Right atrium auricular region (tissue), 2 donors: ENCODE results near the gene CUBN. TPM values are rescaled to one million over a fixed set of nuclear protein-coding genes. Genes with fewer than 3 reads are reported as not detected.

Experiments
- DNase-seq: peaks from one replicate; pipeline ENCODE4 v3.0.0-alpha.2; 2019; ENCODE audit warnings: low spot score
- H3K27ac ChIP-seq, 2 donors: fragments of 200-600 bp; sonication (generic); 1 replicate in 1 of 2; 2 replicates in 1 of 2; pipeline ENCODE4 v1.5.1; 2016 to 2019
- H3K27me3 ChIP-seq, 2 donors: fragments of 200-600 bp; sonication (generic); one replicate each; pipeline versions ENCODE4 v1.5.1 to v1.6.0; 2017 to 2019
- H3K36me3 ChIP-seq: fragments of 200-600 bp; sonication (generic); one replicate; pipeline ENCODE4 v1.5.1; 2016
- H3K4me1 ChIP-seq, 2 donors: fragments of 200-600 bp; sonication (generic); one replicate each; pipeline versions ENCODE4 v1.5.1 to v1.6.0; 2017 to 2019
- H3K4me3 ChIP-seq, 2 donors: fragments of 200-600 bp; sonication (generic); 1 replicate in 1 of 2; 2 replicates in 1 of 2; pipeline ENCODE4 v1.5.1; 2017 to 2019; ENCODE audit warnings: mild to moderate bottlenecking in 1 of 2, moderate library complexity in 1 of 2
- H3K9me3 ChIP-seq, 2 donors: fragments of 200-600 bp; sonication (generic); one replicate each; pipeline ENCODE4 v1.5.1; 2019
- CTCF ChIP-seq, 2 donors: fragments of 200-600 bp; sonication (generic); IDR thresholded peaks; one replicate each; pipeline ENCODE4 v1.5.1; 2019; ENCODE audit warnings: antibody characterized with exemption in 2 of 2
- total RNA-seq, 2 donors: library from RNA; depleted of rRNA; stranded (reverse); fragments of >200 nt; gene quantifications; one replicate each; pipeline ENCODE4 v1.1.0, GENCODE V29; 2016

The CUBN gene
- total RNA-seq, 2 donors from 2014 or later: 0.15 to 0.94 TPM

- no peak overlapping the region for H3K4me3 ChIP-seq
- no peaks in the 10 kb centered on the region for H3K36me3 ChIP-seq
- H3K27ac ChIP-seq: peak overlapping the region in 1 of 2 donors; percentile 75
- no peaks in the 10 kb centered on the region for H3K9me3 ChIP-seq
- H3K4me1 ChIP-seq: peaks cover 0 to 56% of the 10 kb centered on the region in 2 donors
- DNase-seq: no peak
- no peak for TF ChIP-seq CTCF (IDR thresholded peaks at IDR 0.05)
- H3K27me3 ChIP-seq: no peaks in the 10 kb centered on the region
Measured at GRCh38 chr10:17026686-17027485, 102.7 kb downstream of the CUBN start.

- H3K27me3 ChIP-seq: no peaks in the 10 kb centered on the region
- peak overlapping the region; percentile 62 to 75 for H3K27ac ChIP-seq
- peak; percentile 89 for DNase-seq
- H3K36me3 ChIP-seq: no peaks in the 10 kb centered on the region
- H3K4me3 ChIP-seq: no peak overlapping the region
- TF ChIP-seq CTCF (IDR thresholded peaks at IDR 0.05): no peak
- H3K4me1 ChIP-seq: peaks cover 0 to 53% of the 10 kb centered on the region in 2 donors
- H3K9me3 ChIP-seq: no peaks in the 10 kb centered on the region
Measured at GRCh38 chr10:17025444-17026295, 103.9 kb downstream of the CUBN start.

GRCh38 chr10:17024461-17024860 is 105.2 kb downstream of the CUBN start:
- no peaks in the 10 kb centered on the region for H3K27me3 ChIP-seq
- H3K36me3 ChIP-seq: no peaks in the 10 kb centered on the region
- H3K9me3 ChIP-seq: no peaks in the 10 kb centered on the region
- no peak for DNase-seq
- TF ChIP-seq CTCF (IDR thresholded peaks at IDR 0.05): no peak
- H3K4me1 ChIP-seq: peaks cover 0 to 45% of the 10 kb centered on the region in 2 donors
- H3K4me3 ChIP-seq: no peak overlapping the region
- H3K27ac ChIP-seq: peak overlapping the region; percentile 30 to 75

- DNase-seq: peak; percentile 87
- no peak for TF ChIP-seq CTCF (IDR thresholded peaks at IDR 0.05)
- no peaks in the 10 kb centered on the region for H3K36me3 ChIP-seq
- peaks cover 0 to 36% of the 10 kb centered on the region in 2 donors for H3K4me1 ChIP-seq
- H3K27ac ChIP-seq: peak overlapping the region; percentile 30 to 75
- no peak overlapping the region for H3K4me3 ChIP-seq
- H3K27me3 ChIP-seq: no peaks in the 10 kb centered on the region
- H3K9me3 ChIP-seq: no peaks in the 10 kb centered on the region
Measured at GRCh38 chr10:17023386-17024298, 106.0 kb downstream of the CUBN start.

- Histone ChIP-seq H3K4me3 (no peak overlapping the region), H3K36me3 (no peaks in the 10 kb centered on the region), H3K27ac (peak overlapping the region; percentile 30 to 75), H3K4me1 (peaks cover 0 to 31% of the 10 kb centered on the region in 2 donors), H3K9me3 (peaks cover 0 to 3% of the 10 kb centered on the region in 2 donors), H3K27me3 (no peaks in the 10 kb centered on the region)
- DNase-seq: no peak
- no peak for TF ChIP-seq CTCF (IDR thresholded peaks at IDR 0.05)
Measured at GRCh38 chr10:17022896-17023295, 106.7 kb downstream of the CUBN start.
